Right lobe of liver (tissue), 6 donors: ENCODE data around the gene ERO1B. TPM values are rescaled to one million over a fixed set of nuclear protein-coding genes. Genes with fewer than 3 reads are reported as not detected.

Experiments
- ATAC-seq, 4 donors: fragments of 200-7000 bp; cut with Tn5 transposase; one replicate each; pipeline ENCODE4 v1.9.1; 2020; ENCODE audit warnings: mild to moderate bottlenecking in 4 of 4, moderate library complexity in 4 of 4
- DNase-seq, 3 donors: peaks; one replicate each; pipeline ENCODE4 v3.0.0-alpha.2; 2020
- H3K27ac ChIP-seq, 3 donors: fragments of 200-600 bp; one replicate each; pipeline ENCODE4 v1.8.0; 2022
- H3K27me3 ChIP-seq, 2 donors: fragments of 200-600 bp; one replicate each; pipeline ENCODE4 v1.8.0; 2022
- H3K36me3 ChIP-seq, 4 donors: fragments of 200-600 bp; sonication (generic) in 1 of 4; one replicate each; pipeline versions ENCODE4 v1.5.1 to v1.8.0; 2017 to 2022; ENCODE audit warnings: control low read depth in 1 of 4
- H3K4me1 ChIP-seq, 4 donors: fragments of 200-600 bp; sonication (generic) in 1 of 4; one replicate each; pipeline versions ENCODE4 v1.5.1 to v1.8.0; 2017 to 2022; ENCODE audit warnings: control low read depth in 1 of 4
- H3K4me3 ChIP-seq, 3 donors: fragments of 200-600 bp; one replicate each; pipeline ENCODE4 v1.8.0; 2022
- H3K9me3 ChIP-seq, 4 donors: fragments of 200-600 bp; sonication (generic) in 1 of 4; one replicate each; pipeline versions ENCODE4 v1.5.1 to v1.8.0; 2017 to 2022; ENCODE audit warnings: control low read depth in 1 of 4
- POLR2A ChIP-seq: fragments of 450-650 bp; IDR thresholded peaks from one replicate; pipeline ENCODE4 v1.6.1; 2017; ENCODE audit warnings: antibody characterized with exemption, mild to moderate bottlenecking
- WGBS: methylation state at CpG from one replicate; pipeline ENCODE4 v1.1.6; 2018; ENCODE audit warnings: low coverage, low lambda C conversion rate; ENCODE audit not compliant: insufficient coverage; ENCODE audit errors: missing lambda C conversion rate; 5-methylcytosine and 5-hydroxymethylcytosine counted together
- intact Hi-C, 2 donors: fragments of 100-400 bp; cut with DNase I; formaldehyde crosslinking; loops; one replicate each; pipeline versions ENCODE4 v1.11.2 to v1.14.1; 2022
- total RNA-seq, 6 experiments: library from RNA; depleted of rRNA in 2 of 6; stranded (reverse); fragments of >200 nt in 2 of 6; fragmentation: NEBNext Ultra II Directional in 3 of 6; extraction: Animal tissue kit (Norgen Biotek cat#: 25700) in 3 of 6; gene quantifications; one replicate each; pipeline versions ENCODE4 v1.1.0 to v1.2.4, GENCODE V29; 2016 to 2023
- TF ChIP-seq, protein P1 (sequence below), 4 donors: fragments of 200-600 bp in 3 of 4; fragments of 450-650 bp in 1 of 4; IDR thresholded peaks; one replicate each; pipeline versions ENCODE4 v1.5.1 to v1.8.0; 2016 to 2022; ENCODE audit warnings: antibody characterized with exemption in 4 of 4, mild to moderate bottlenecking in 2 of 4
- donor health status: DM: no; HTN: yes; CAD: no.
- donor health status: DM: no; HTN: no; CAD: no.
- donor health status: DM: no; HTN: no; CAD: no.
- donor health status: DM: no; HTN: yes; CAD: no.
- donor health status: DM: no; HTN: yes; CAD: no.

ERO1B gene
- total RNA-seq, 6 experiments from 2014 or later, result 8.0 to 22.5 (median 17.1) TPM

DNA sequence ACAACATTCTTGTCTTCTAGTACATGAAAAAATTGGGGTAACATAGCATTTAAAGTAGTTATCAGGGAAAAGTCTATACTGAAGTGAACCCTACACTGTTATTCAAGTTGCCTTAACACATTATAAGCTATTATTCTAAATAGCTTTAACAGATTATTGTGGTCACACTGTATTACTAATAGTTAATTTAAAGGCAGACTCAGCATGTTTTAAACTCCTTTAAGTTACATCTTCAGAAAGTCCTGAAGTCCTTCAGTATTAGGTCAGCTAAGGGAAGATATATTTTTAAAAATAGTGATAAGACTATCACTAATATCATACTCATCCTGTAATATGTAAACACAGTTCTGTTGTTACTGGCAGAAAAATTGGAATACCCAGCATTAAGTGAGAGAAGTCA is 72.0 kb downstream of the ERO1B start:
- no peak overlapping the region for H3K27ac ChIP-seq
- no peaks in the 10 kb centered on the region for H3K27me3 ChIP-seq
- ATAC-seq, result no peak
- intact Hi-C loops, result no loop called here
- TF ChIP-seq, protein P1, sequence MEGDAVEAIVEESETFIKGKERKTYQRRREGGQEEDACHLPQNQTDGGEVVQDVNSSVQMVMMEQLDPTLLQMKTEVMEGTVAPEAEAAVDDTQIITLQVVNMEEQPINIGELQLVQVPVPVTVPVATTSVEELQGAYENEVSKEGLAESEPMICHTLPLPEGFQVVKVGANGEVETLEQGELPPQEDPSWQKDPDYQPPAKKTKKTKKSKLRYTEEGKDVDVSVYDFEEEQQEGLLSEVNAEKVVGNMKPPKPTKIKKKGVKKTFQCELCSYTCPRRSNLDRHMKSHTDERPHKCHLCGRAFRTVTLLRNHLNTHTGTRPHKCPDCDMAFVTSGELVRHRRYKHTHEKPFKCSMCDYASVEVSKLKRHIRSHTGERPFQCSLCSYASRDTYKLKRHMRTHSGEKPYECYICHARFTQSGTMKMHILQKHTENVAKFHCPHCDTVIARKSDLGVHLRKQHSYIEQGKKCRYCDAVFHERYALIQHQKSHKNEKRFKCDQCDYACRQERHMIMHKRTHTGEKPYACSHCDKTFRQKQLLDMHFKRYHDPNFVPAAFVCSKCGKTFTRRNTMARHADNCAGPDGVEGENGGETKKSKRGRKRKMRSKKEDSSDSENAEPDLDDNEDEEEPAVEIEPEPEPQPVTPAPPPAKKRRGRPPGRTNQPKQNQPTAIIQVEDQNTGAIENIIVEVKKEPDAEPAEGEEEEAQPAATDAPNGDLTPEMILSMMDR (IDR thresholded peaks at IDR 0.05), result no peak
- no peak for TF ChIP-seq POLR2A
- DNase-seq, result no peak
- H3K36me3 ChIP-seq, result no peaks in the 10 kb centered on the region
- no peaks in the 10 kb centered on the region for H3K4me1 ChIP-seq
- H3K9me3 ChIP-seq, result no peaks in the 10 kb centered on the region
- H3K4me3 ChIP-seq, result no peak overlapping the region

DNA sequence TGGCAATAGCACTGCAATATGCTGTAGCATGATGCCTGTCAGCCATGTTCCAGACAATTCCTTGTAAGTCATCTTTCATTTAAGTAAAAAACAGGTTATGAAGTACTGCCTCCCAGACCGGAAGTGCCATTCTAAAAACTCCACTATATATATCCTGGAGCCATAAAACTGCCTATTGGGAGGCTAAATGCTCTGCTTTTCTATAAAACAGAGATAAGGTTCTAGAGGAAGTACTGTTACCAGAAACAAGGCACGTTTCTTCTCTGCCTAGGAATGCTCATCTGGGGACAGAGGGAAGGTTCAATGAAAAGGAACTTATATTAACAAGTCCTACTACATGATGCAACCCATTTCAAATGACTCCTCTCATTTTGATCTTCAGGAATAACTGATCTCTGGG is 72.6 kb downstream of the ERO1B start:
- DNase-seq (no peak), ATAC-seq (no peak)
- no peak overlapping the region for H3K4me3 ChIP-seq
- 48% methylated on average over 2 of the region's 2 CpGs for WGBS
- intact Hi-C loops, result no loop called here
- H3K36me3 ChIP-seq, result no peaks in the 10 kb centered on the region
- no peaks in the 10 kb centered on the region for H3K4me1 ChIP-seq
- no peaks in the 10 kb centered on the region for H3K27me3 ChIP-seq
- H3K9me3 ChIP-seq, result no peaks in the 10 kb centered on the region
- H3K27ac ChIP-seq, result no peak overlapping the region
- TF ChIP-seq, protein P1 (IDR thresholded peaks at IDR 0.05), result no peak
- TF ChIP-seq POLR2A, result no peak

DNA sequence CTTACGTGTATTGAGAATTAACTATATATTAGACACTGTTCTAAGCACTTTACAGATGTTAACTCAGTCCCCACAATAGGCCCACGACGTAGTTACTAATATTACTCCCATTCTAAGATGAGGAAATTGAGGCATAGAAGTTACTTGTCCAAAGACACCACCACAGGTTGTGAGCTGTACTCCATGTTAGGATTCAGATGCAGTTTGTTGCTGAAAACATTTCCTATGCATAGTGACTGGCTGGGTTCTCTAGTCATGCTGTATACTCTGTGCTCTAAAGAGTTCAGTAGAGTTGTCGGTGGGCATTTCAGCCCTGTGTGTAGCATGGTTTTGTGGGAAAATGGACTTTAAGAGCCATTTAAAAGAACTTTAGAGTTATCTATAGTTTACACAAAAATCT is 74.2 kb downstream of the ERO1B start:
- H3K4me3 ChIP-seq, result no peak overlapping the region
- no peaks in the 10 kb centered on the region for H3K36me3 ChIP-seq
- H3K4me1 ChIP-seq, result no peaks in the 10 kb centered on the region
- no peaks in the 10 kb centered on the region for H3K27me3 ChIP-seq
- intact Hi-C loops, result no loop called here
- ATAC-seq, result no peak
- no peak for TF ChIP-seq POLR2A
- TF ChIP-seq, protein P1 (IDR thresholded peaks at IDR 0.05), result no peak
- WGBS, result 94% methylated on average over 4 of the region's 4 CpGs
- H3K9me3 ChIP-seq, result peaks cover 0 to 4% (median 0%) of the 10 kb centered on the region in 4 donors
- DNase-seq, result no peak
- H3K27ac ChIP-seq, result no peak overlapping the region

DNA sequence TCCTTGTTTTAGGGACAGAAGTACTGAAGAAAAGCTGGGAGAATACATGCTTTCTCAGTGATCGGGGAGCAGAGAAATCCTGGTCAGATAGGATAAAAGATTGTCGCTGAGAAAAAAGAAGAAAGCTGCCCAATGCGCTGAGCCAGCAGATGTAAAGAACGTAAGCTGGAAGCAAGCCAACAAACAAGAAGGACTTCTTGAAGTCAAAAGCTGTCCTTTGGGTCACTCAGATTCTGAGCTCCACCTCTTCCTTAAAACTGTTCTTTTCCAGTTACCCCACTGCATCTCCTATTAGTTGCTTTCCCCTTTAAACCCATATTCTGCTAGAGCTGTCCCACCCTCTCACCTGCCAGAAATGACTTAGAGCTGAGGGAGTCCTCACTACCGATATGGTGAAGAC is 74.6 kb downstream of the ERO1B start:
- intact Hi-C loops, result no loop called here
- Histone ChIP-seq H3K27ac (no peak overlapping the region), H3K9me3 (peaks cover 0 to 4% (median 0%) of the 10 kb centered on the region in 4 donors), H3K4me3 (no peak overlapping the region), H3K4me1 (no peaks in the 10 kb centered on the region), H3K27me3 (no peaks in the 10 kb centered on the region), H3K36me3 (no peaks in the 10 kb centered on the region)
- peak; percentile 40 to 64 (median 44) for ATAC-seq
- TF ChIP-seq, protein P1 (IDR thresholded peaks at IDR 0.05), result no peak
- TF ChIP-seq POLR2A, result no peak
- DNase-seq, result no peak
- 53% methylated on average over 5 of the region's 5 CpGs for WGBS

DNA sequence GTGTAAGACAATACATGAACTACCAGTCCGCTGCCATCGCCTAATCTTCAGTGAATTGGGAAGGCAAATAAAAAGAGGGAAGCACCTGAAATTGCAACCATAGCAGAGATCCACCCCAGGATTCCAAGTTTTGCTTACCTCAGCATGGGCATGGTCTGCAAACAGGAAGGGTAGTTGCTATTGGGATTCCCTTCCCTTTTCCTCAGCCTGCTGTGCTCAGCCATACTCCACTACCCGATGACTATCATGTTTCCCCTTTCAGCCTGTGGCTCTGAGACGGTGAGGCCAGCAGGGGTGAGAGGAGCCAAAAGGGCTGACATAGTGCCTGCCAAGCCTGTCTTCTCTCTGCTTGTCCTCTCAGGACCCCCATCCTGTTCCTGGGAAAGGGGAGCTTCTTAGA is 75.2 kb downstream of the ERO1B start:
- peak in 1 of 3 donors; percentile 53 for DNase-seq
- Histone ChIP-seq H3K4me1 (no peaks in the 10 kb centered on the region), H3K36me3 (no peaks in the 10 kb centered on the region), H3K27me3 (no peaks in the 10 kb centered on the region), H3K27ac (no peak overlapping the region), H3K4me3 (no peak overlapping the region), H3K9me3 (peaks cover 0 to 4% (median 1%) of the 10 kb centered on the region in 4 donors)
- 50% methylated on average over 4 of the region's 4 CpGs for WGBS
- intact Hi-C loops, result no loop called here
- ATAC-seq, result peak; percentile 73 to 88 (median 82)
- no peak for TF ChIP-seq POLR2A
- TF ChIP-seq, protein P1 (IDR thresholded peaks at IDR 0.05), result no peak
